Activated CD4-positive, alpha-beta T cell treated with anti-CD3 and anti-CD28 coated beads for 36 hours (primary cell): ENCODE results near the gene HOXB1. TPM values are rescaled to one million over a fixed set of nuclear protein-coding genes. Genes with fewer than 3 reads are reported as not detected.
"Not testable (repeated sequence)": the region's sequence is repeated elsewhere in the genome, so short reads cannot be mapped to it uniquely, and the experiment has no call there.

Source experiments
- ATAC-seq: fragments of 200-7000 bp; cut with Tn5 transposase; one replicate; pipeline ENCODE4 v1.10.0; 2021; ENCODE audit warnings: mild to moderate bottlenecking, moderate library complexity
- CTCF ChIA-PET: fragments of 350-600 bp; sonication (Branson Sonifier 250); formaldehyde crosslinking; loops from one replicate; lab custom pipeline; 2021; ENCODE audit warnings: antibody characterized with exemption; lab: Charles Lee
- POLR2A ChIA-PET: fragments of 350-600 bp; sonication (Branson Sonifier 250); formaldehyde crosslinking; loops from one replicate; lab custom pipeline; 2021; ENCODE audit warnings: antibody characterized with exemption, inconsistent platforms; lab: Charles Lee
- DNase-seq: peaks from one replicate; pipeline ENCODE4 v3.0.0-alpha.2; 2020
- H3K27ac Mint-ChIP-seq: one replicate; pipeline ENCODE4 v1.8.0; 2021; ENCODE audit warnings: mixed read lengths
- H3K27me3 Mint-ChIP-seq: one replicate; pipeline ENCODE4 v1.8.0; 2021; ENCODE audit warnings: mixed read lengths
- H3K36me3 Mint-ChIP-seq: one replicate; pipeline ENCODE4 v1.8.0; 2021; ENCODE audit warnings: low read depth, mixed read lengths
- H3K4me1 Mint-ChIP-seq: one replicate; pipeline ENCODE4 v1.8.0; 2021; ENCODE audit warnings: mixed read lengths
- H3K4me3 Mint-ChIP-seq: one replicate; pipeline ENCODE4 v1.8.0; 2021; ENCODE audit warnings: mild to moderate bottlenecking, moderate library complexity, mixed read lengths
- H3K9me3 Mint-ChIP-seq: one replicate; pipeline ENCODE4 v1.8.0; 2021; ENCODE audit warnings: low read depth, mixed read lengths
- intact Hi-C, 2 experiments: fragments of 100-400 bp; cut with DNase I in 1 of 2; cut with micrococcal nuclease in 1 of 2; formaldehyde crosslinking; loops; one replicate each; pipeline versions ENCODE4 v1.14.2 to v1.15.1; 2022 to 2024; cut with DNase I, micrococcal nuclease
- total RNA-seq, 2 experiments: library from RNA; stranded (reverse); gene quantifications; one replicate each; pipeline ENCODE4 v1.2.3, GENCODE V29; 2021

HOXB1 gene
- total RNA-seq, 2 experiments from 2014 or later: not detected

DNA sequence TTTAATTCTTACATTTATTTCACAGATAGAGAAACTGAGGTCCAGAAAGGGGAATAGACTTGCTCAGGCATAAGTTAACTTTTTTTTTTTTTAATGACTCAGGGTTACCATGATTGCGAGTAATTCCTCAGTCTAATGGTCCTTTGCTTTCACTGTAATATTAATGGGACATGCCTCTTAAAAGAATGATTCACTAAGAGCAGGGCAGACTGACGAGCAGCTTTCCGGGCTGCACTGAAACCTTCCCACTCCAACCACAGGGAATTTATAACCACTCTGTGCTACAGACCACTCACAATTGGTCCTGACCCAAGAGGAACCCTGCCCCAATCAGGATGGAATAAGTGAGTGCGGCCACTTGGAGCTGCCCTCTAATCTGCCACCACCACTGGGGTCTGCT, 8.4 kb upstream of the HOXB1 start:
- DNase-seq (no peak), ATAC-seq (no peak)
- Mint-ChIP-seq H3K9me3 (no peaks in the 10 kb centered on the region), H3K4me1 (peaks cover 21% of the 10 kb centered on the region), H3K4me3 (no peak overlapping the region), H3K27me3 (peaks cover 39% of the 10 kb centered on the region), H3K36me3 (no peaks in the 10 kb centered on the region), H3K27ac (no peak overlapping the region)
- CTCF ChIA-PET: interaction anchor here (1.1 kb wide), 1 partner anchor 21 kb away, joined by 3 read pairs; no protein-coding TSS in a partner anchor
- intact Hi-C loops: no loop called here
- POLR2A ChIA-PET: no interaction called here

GRCh38 chr17:48537316-48537715, 6.5 kb upstream of the HOXB1 start:
- intact Hi-C loops: no loop called here
- ATAC-seq: no peak
- POLR2A ChIA-PET: no interaction called here

DNA sequence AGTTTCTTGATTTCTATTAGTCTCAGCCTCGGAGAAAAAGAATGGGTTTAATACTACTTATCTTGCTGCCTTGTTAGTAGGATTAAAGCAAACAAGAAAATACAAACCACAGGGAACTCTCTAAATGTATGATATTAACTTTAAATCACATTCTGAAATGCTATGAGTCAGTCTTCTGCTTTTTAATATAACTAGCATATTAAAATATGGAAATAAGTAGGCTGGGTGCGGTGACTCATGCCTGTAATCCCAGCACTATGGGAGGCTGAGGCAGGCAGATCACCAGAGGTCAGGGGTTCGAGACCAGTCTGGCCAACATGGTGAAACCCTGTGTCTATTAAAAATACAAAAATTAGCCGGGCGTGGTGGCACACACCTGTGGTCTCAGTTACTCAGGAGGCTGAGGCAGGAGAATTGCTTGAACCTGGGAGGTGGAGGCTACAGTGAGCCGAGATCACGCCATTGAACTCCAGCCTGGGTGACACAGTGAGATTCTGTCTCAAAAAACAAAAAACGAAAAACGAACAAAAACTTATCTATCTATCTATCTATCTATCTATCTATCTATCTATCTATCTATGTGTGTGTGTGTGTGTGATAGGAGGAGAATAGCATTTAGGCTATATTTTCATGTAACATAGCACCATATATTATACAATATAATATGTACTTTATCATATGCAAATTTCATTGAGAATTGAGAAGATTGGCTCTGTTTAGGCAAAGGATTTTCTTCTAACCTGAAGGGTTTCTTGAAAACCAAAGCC, 5.2 kb upstream of the HOXB1 start:
- H3K36me3 Mint-ChIP-seq, H3K4me1 Mint-ChIP-seq, POLR2A ChIA-PET, H3K4me3 Mint-ChIP-seq, H3K27ac Mint-ChIP-seq, H3K9me3 Mint-ChIP-seq, intact Hi-C loops: not testable (repeated sequence)
- peak; percentile 26 for ATAC-seq
- peak; percentile 27 for DNase-seq
- H3K27me3 Mint-ChIP-seq: peaks cover 22% of the 10 kb centered on the region
- CTCF ChIA-PET: interaction anchor here (0.7 to 0.9 kb wide), 2 partner anchors 44 to 177 kb away, joined by 3 read pairs; no protein-coding TSS in a partner anchor

More at GRCh38 chr17:48537316-48537715, 6.5 kb upstream of the HOXB1 start:
- no peak overlapping the region for H3K4me3 Mint-ChIP-seq
- H3K27ac Mint-ChIP-seq: no peak overlapping the region
- no peaks in the 10 kb centered on the region for H3K9me3 Mint-ChIP-seq
- H3K36me3 Mint-ChIP-seq: no peaks in the 10 kb centered on the region
- DNase-seq: no peak
- H3K27me3 Mint-ChIP-seq: peaks cover 28% of the 10 kb centered on the region
- CTCF ChIA-PET: interaction anchor here (0.5 kb wide), 1 partner anchor 526 kb away, joined by 3 read pairs; no protein-coding TSS in a partner anchor
- peaks cover 13% of the 10 kb centered on the region for H3K4me1 Mint-ChIP-seq

- peaks cover 6% of the 10 kb centered on the region for H3K27me3 Mint-ChIP-seq
- ATAC-seq (no peak), DNase-seq (no peak)
- H3K9me3 Mint-ChIP-seq: no peaks in the 10 kb centered on the region
- no peak overlapping the region for H3K4me3 Mint-ChIP-seq
- intact Hi-C loops: no loop called here
- POLR2A ChIA-PET: interaction anchor here (0.6 kb wide), 1 partner anchor 179 kb away, joined by 3 read pairs; no protein-coding TSS in a partner anchor
- H3K36me3 Mint-ChIP-seq: no peaks in the 10 kb centered on the region
- H3K4me1 Mint-ChIP-seq: no peaks in the 10 kb centered on the region
- CTCF ChIA-PET: interaction anchor here (1.2 to 1.9 kb wide), 3 partner anchors 10 to 193 kb away, joined by 3 to 9 read pairs (median 3); no protein-coding TSS in a partner anchor
- H3K27ac Mint-ChIP-seq: no peak overlapping the region
Observed at GRCh38 chr17:48532261-48532660, 1.4 kb upstream of the HOXB1 start.

DNA sequence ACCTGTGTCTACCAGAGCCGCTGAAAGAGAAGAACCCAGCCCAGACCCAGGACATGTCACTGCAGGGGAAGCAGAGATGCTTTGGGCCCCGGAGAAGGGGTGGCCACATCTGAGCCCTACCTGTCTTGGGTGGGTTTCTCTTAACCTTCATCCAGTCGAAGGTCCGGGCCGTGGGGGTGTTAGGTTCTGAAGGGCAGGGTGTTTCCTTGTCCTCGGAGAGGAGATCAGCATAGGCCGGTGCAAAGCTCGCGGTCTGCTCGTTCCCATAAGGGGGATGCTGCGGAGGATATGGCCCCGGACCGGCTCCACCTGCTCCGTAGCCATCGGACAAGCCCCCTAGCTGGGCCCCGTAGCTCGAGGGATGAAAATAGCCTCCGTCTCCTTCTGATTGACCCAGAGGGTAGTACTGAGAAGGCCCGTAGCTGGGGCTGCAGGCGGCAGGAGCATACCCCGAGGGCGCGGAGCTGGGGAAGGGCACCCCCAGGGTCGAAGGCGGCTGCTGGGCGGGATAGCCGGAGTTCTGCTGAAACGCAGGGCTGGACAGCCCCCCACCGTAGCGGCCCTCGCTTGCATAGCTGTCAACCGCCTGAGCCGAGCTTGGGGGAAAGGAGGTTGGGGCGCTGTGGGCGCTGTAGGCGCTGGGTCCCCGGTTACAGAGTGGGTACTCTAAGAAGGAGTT, 464 bp downstream of the HOXB1 start:
- H3K9me3 Mint-ChIP-seq: no peaks in the 10 kb centered on the region
- H3K27ac Mint-ChIP-seq: no peak overlapping the region
- H3K4me1 Mint-ChIP-seq: no peaks in the 10 kb centered on the region
- POLR2A ChIA-PET: no interaction called here
- intact Hi-C loops: no loop called here
- H3K4me3 Mint-ChIP-seq: no peak overlapping the region
- H3K27me3 Mint-ChIP-seq: peaks cover 19% of the 10 kb centered on the region
- ATAC-seq (no peak), DNase-seq (no peak)
- H3K36me3 Mint-ChIP-seq: no peaks in the 10 kb centered on the region
- CTCF ChIA-PET: no interaction called here

GRCh38 chr17:48529683-48530009, 1.2 kb downstream of the HOXB1 start:
- CTCF ChIA-PET: no interaction called here
- no peaks in the 10 kb centered on the region for H3K9me3 Mint-ChIP-seq
- intact Hi-C loops: no loop called here
- peaks cover 23% of the 10 kb centered on the region for H3K27me3 Mint-ChIP-seq
- no peak overlapping the region for H3K27ac Mint-ChIP-seq
- H3K36me3 Mint-ChIP-seq: no peaks in the 10 kb centered on the region
- DNase-seq: no peak
- POLR2A ChIA-PET: no interaction called here
- ATAC-seq: no peak
- H3K4me1 Mint-ChIP-seq: no peaks in the 10 kb centered on the region
- no peak overlapping the region for H3K4me3 Mint-ChIP-seq

DNA sequence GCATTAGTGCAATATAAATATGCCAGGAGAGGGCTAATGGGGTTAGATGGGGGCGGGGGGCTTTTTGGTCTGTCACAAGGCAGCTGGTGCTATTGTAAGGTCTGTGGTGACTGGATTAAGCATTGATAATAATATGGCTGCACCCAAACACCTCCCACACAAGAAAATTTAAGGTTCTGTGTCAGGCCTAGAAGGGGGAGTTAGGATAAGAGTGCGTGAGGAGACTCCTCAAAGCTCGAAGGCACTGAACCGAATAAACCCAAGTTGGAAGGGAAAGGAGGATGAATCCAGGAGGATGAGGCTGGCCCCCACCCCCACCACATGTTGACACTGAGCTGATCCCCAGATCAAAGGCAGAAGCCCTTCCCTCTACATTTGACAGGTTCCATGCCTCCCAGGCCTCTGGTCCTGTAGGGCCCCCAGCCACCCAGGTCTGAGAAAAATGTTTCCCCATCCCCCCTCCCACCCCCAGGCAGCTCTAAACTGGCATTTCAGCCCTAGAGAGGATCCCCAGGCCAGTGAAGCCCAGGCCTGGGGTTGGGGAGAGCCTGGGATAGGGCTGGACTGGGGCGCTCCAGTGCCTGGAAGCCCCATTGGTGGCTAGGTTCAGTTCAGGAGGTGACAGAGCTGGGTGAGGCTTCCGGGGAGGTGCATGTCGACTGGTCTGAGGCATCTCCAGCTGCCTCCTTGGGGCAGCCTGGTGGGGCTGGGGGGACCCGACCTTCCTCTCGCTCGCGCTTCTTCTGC, 1.7 kb downstream of the HOXB1 start:
- no peaks in the 10 kb centered on the region for H3K36me3 Mint-ChIP-seq
- H3K4me3 Mint-ChIP-seq: no peak overlapping the region
- no peak overlapping the region for H3K27ac Mint-ChIP-seq
- ChIA-PET CTCF (no interaction called here), POLR2A (no interaction called here)
- H3K27me3 Mint-ChIP-seq: peaks cover 24% of the 10 kb centered on the region
- ATAC-seq (no peak), DNase-seq (no peak)
- intact Hi-C loops: no loop called here
- no peaks in the 10 kb centered on the region for H3K4me1 Mint-ChIP-seq
- H3K9me3 Mint-ChIP-seq: no peaks in the 10 kb centered on the region

- H3K27ac Mint-ChIP-seq: no peak overlapping the region
- intact Hi-C loops: no loop called here
- POLR2A ChIA-PET: no interaction called here
- H3K4me3 Mint-ChIP-seq: no peak overlapping the region
- CTCF ChIA-PET: no interaction called here
- no peaks in the 10 kb centered on the region for H3K4me1 Mint-ChIP-seq
- peaks cover 28% of the 10 kb centered on the region for H3K27me3 Mint-ChIP-seq
- no peaks in the 10 kb centered on the region for H3K36me3 Mint-ChIP-seq
- DNase-seq (no peak), ATAC-seq (no peak)
- no peaks in the 10 kb centered on the region for H3K9me3 Mint-ChIP-seq
Observed at GRCh38 chr17:48528153-48528935, 2.5 kb downstream of the HOXB1 start.

GRCh38 chr17:48527547-48527932, 3.3 kb downstream of the HOXB1 start:
- ATAC-seq (no peak), DNase-seq (no peak)
- no peak overlapping the region for H3K4me3 Mint-ChIP-seq
- intact Hi-C loops: no loop called here
- H3K36me3 Mint-ChIP-seq: no peaks in the 10 kb centered on the region
- H3K27ac Mint-ChIP-seq: no peak overlapping the region
- peaks cover 34% of the 10 kb centered on the region for H3K27me3 Mint-ChIP-seq
- ChIA-PET POLR2A (no interaction called here), CTCF (interaction anchor here (0.7 to 1.0 kb wide), 2 partner anchors 342 to 501 kb away, joined by 3 to 4 read pairs; no protein-coding TSS in a partner anchor)
- no peaks in the 10 kb centered on the region for H3K9me3 Mint-ChIP-seq
- H3K4me1 Mint-ChIP-seq: no peaks in the 10 kb centered on the region

- CTCF ChIA-PET: interaction anchor here (0.6 to 1.0 kb wide), 3 partner anchors 11 to 500 kb away, joined by 3 to 4 read pairs (median 3); no protein-coding TSS in a partner anchor
- ATAC-seq: no peak
Observed at GRCh38 chr17:48526608-48527546, 3.9 kb downstream of the HOXB1 start.

More at GRCh38 chr17:48526608-48527546, 3.9 kb downstream of the HOXB1 start:
- Mint-ChIP-seq H3K4me3 (no peak overlapping the region), H3K27me3 (peaks cover 36% of the 10 kb centered on the region), H3K4me1 (no peaks in the 10 kb centered on the region), H3K27ac (no peak overlapping the region), H3K36me3 (no peaks in the 10 kb centered on the region), H3K9me3 (no peaks in the 10 kb centered on the region)
- intact Hi-C loops: no loop called here
- POLR2A ChIA-PET: no interaction called here
- peak; percentile 16 for DNase-seq
